Urothelium cell line (cell line): ENCODE results near the gene UBE2H.
A peak's percentile ranks its signal among the peaks of the same experiment; 100 is the strongest.

Experiments used
- DNase-seq: peaks from one replicate; pipeline ENCODE4 v3.0.0; 2011; ENCODE audit warnings: low spot score, mixed read lengths
- FAIRE-seq: peaks from 2 replicates; lab custom pipeline; 2011; peaks lifted over from hg19 to GRCh38; lab: Jason Lieb, UNC

Gene UBE2H

GRCh38 chr7:129950933-129951225 is 1.9 kb downstream of the UBE2H start:
- FAIRE-seq, result no peak
- DNase-seq, result no peak

GRCh38 chr7:129950191-129950932 is 2.4 kb downstream of the UBE2H start:
- DNase-seq (no peak), FAIRE-seq (no peak)

GRCh38 chr7:129949292-129950133 is 3.2 kb downstream of the UBE2H start:
- DNase-seq, result no peak
- FAIRE-seq, result no peak

GRCh38 chr7:129948877-129949291 is 3.9 kb downstream of the UBE2H start:
- peak; percentile 71 for DNase-seq
- FAIRE-seq, result no peak

GRCh38 chr7:129948338-129948737 is 4.4 kb downstream of the UBE2H start:
- no peak for DNase-seq
- no peak for FAIRE-seq

GRCh38 chr7:129947701-129948100 is 5.1 kb downstream of the UBE2H start:
- DNase-seq (no peak), FAIRE-seq (no peak)

- DNase-seq (no peak), FAIRE-seq (no peak)
These were observed 5.7 kb downstream of the UBE2H start for GRCh38 chr7:129947049-129947448.

GRCh38 chr7:129946282-129946681 is 6.5 kb downstream of the UBE2H start:
- FAIRE-seq (no peak), DNase-seq (no peak)

- no peak for FAIRE-seq
These were observed 9.4 kb downstream of the UBE2H start for GRCh38 chr7:129943352-129943751.

GRCh38 chr7:129940329-129940728 is 12.4 kb downstream of the UBE2H start:
- FAIRE-seq (no peak), DNase-seq (no peak)

More at GRCh38 chr7:129943352-129943751, 9.4 kb downstream of the UBE2H start:
- DNase-seq, result no peak

GRCh38 chr7:129939881-129940280 is 12.9 kb downstream of the UBE2H start:
- no peak for FAIRE-seq
- no peak for DNase-seq

- FAIRE-seq, result no peak
- DNase-seq, result no peak
These were observed 19.1 kb downstream of the UBE2H start for GRCh38 chr7:129933627-129934026.

- FAIRE-seq (no peak), DNase-seq (no peak)
These were observed 26.1 kb downstream of the UBE2H start for GRCh38 chr7:129926618-129927017.

- FAIRE-seq (no peak), DNase-seq (no peak)
These were observed 27.3 kb downstream of the UBE2H start for GRCh38 chr7:129925416-129926002.

- DNase-seq, result no peak
- FAIRE-seq, result no peak
These were observed 28.2 kb downstream of the UBE2H start for GRCh38 chr7:129924602-129925001.

GRCh38 chr7:129923709-129924108 is 29.1 kb downstream of the UBE2H start:
- no peak for FAIRE-seq

GRCh38 chr7:129919492-129919891 is 33.3 kb downstream of the UBE2H start:
- FAIRE-seq (no peak), DNase-seq (no peak)

More at GRCh38 chr7:129923709-129924108, 29.1 kb downstream of the UBE2H start:
- DNase-seq, result no peak

GRCh38 chr7:129918922-129919321 is 33.8 kb downstream of the UBE2H start:
- FAIRE-seq, result no peak

GRCh38 chr7:129917934-129918333 is 34.8 kb downstream of the UBE2H start:
- DNase-seq (no peak), FAIRE-seq (no peak)

More at GRCh38 chr7:129918922-129919321, 33.8 kb downstream of the UBE2H start:
- DNase-seq, result no peak

- DNase-seq (no peak), FAIRE-seq (no peak)
These were observed 38.1 kb downstream of the UBE2H start for GRCh38 chr7:129914536-129915272.

GRCh38 chr7:129913428-129913827 is 39.3 kb downstream of the UBE2H start:
- DNase-seq (no peak), FAIRE-seq (no peak)
